Measurements from ENCODE around the gene NFKBIE. TPM values are rescaled to one million over a fixed set of nuclear protein-coding genes. Genes with fewer than 3 reads are reported as not detected.

The NFKBIE gene
- total RNA-seq, 1 donor from 2014 or later, result 10.1 TPM

DNA sequence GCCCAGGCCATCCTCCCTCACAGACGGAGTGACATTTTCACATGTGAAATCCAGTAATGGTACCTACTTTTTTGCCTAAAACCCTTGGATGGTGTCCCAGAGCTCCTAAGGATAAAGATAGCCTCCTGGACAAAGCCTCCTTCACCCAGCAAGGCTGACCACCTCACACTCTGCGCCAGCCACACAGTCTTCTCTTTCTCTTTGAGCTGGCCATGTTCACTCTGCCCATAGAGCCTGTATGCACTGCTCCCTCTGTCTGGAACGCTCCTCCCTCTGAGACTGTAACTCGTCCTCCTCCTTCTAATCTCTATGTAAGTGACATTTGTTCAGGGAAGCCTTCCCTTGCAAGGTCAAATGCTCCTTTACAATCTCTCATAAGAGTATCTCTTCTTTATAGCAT, 19.5 kb upstream of the NFKBIE start:
- H3K27ac ChIP-seq (ENCODE audit: low read depth, low read length), result no peak overlapping the region
- H3K36me3 ChIP-seq (ENCODE audit: insufficient read depth, low read length), result no peaks in the 10 kb centered on the region
- H3K27me3 ChIP-seq (ENCODE audit: insufficient read depth, low read length), result peaks cover 48% of the 10 kb centered on the region
- H3K9me3 ChIP-seq (ENCODE audit: insufficient read depth, low read depth, low read length), result no peaks in the 10 kb centered on the region
- H3K27ac Mint-ChIP-seq (ENCODE audit: unreplicated experiment), result no peak overlapping the region
- H3K4me1 ChIP-seq (ENCODE audit: insufficient read depth, low read length), result no peaks in the 10 kb centered on the region
- H2AFZ ChIP-seq (ENCODE audit: low read depth, low read length), result no peak overlapping the region
- H3K79me2 ChIP-seq (ENCODE audit: insufficient read depth, low read length), result no peaks in the 10 kb centered on the region
- TF ChIP-seq EZH2 (IDR thresholded peaks at IDR 0.05; ENCODE audit: insufficient read depth, low read length), result no peak
- TF ChIP-seq, protein P1, sequence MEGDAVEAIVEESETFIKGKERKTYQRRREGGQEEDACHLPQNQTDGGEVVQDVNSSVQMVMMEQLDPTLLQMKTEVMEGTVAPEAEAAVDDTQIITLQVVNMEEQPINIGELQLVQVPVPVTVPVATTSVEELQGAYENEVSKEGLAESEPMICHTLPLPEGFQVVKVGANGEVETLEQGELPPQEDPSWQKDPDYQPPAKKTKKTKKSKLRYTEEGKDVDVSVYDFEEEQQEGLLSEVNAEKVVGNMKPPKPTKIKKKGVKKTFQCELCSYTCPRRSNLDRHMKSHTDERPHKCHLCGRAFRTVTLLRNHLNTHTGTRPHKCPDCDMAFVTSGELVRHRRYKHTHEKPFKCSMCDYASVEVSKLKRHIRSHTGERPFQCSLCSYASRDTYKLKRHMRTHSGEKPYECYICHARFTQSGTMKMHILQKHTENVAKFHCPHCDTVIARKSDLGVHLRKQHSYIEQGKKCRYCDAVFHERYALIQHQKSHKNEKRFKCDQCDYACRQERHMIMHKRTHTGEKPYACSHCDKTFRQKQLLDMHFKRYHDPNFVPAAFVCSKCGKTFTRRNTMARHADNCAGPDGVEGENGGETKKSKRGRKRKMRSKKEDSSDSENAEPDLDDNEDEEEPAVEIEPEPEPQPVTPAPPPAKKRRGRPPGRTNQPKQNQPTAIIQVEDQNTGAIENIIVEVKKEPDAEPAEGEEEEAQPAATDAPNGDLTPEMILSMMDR (IDR thresholded peaks at IDR 0.05; ENCODE audit: insufficient read depth, low read depth, low read length), result no peak
- H3K4me2 ChIP-seq (ENCODE audit: low read length), result no peak overlapping the region
- FAIRE-seq (no peak), DNase-seq (ENCODE audit: low read depth) (no peak)
- no peak overlapping the region for H3K4me3 Mint-ChIP-seq (ENCODE audit: unreplicated experiment)
- H4K20me1 ChIP-seq (ENCODE audit: insufficient read depth, low read length), result no peaks in the 10 kb centered on the region
- no peak overlapping the region for H3K9ac ChIP-seq (ENCODE audit: low read length)
- no peaks in the 10 kb centered on the region for H3K4me1 Mint-ChIP-seq (ENCODE audit: low read depth, unreplicated experiment)
- peaks cover 2% of the 10 kb centered on the region for H3K9me3 Mint-ChIP-seq (ENCODE audit: unreplicated experiment)
- no peak overlapping the region for H3K4me3 ChIP-seq (ENCODE audit: insufficient read depth, low read depth, low read length)
- H3K36me3 Mint-ChIP-seq (ENCODE audit: low read depth, unreplicated experiment), result peaks cover 4% of the 10 kb centered on the region
- H3K27me3 Mint-ChIP-seq (ENCODE audit: low read depth, unreplicated experiment), result peaks cover 77% of the 10 kb centered on the region

DNA sequence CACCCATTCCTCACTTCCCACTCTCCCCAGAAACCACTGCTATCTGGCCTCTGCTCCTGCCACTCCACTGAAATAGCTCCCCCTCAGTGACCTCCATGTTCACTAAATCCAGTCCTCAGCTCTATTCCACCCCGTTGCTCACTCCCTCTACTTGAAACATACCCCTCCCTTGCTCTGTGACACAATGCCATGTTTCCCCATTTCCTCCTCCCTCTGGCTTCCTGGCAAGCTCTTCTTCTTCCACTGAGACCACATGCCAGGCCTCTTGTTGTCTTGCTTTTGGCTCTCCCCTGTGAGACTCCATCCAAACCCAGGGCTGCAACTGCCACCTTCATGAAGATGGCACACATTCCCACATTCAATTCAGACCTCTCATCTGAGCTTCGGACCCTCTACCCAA, 18.8 kb upstream of the NFKBIE start:
- peaks cover 2% of the 10 kb centered on the region for H3K9me3 Mint-ChIP-seq (ENCODE audit: unreplicated experiment)
- Histone ChIP-seq H3K4me3 (ENCODE audit: insufficient read depth, low read depth, low read length) (no peak overlapping the region), H3K9ac (ENCODE audit: low read length) (no peak overlapping the region), H3K4me1 (ENCODE audit: insufficient read depth, low read length) (no peaks in the 10 kb centered on the region), H2AFZ (ENCODE audit: low read depth, low read length) (no peak overlapping the region), H4K20me1 (ENCODE audit: insufficient read depth, low read length) (no peaks in the 10 kb centered on the region), H3K27ac (ENCODE audit: low read depth, low read length) (no peak overlapping the region), H3K9me3 (ENCODE audit: insufficient read depth, low read depth, low read length) (no peaks in the 10 kb centered on the region), H3K36me3 (ENCODE audit: insufficient read depth, low read length) (no peaks in the 10 kb centered on the region), H3K4me2 (ENCODE audit: low read length) (no peak overlapping the region), H3K27me3 (ENCODE audit: insufficient read depth, low read length) (peaks cover 42% of the 10 kb centered on the region), H3K79me2 (ENCODE audit: insufficient read depth, low read length) (no peaks in the 10 kb centered on the region)
- H3K27ac Mint-ChIP-seq (ENCODE audit: unreplicated experiment), result no peak overlapping the region
- H3K4me3 Mint-ChIP-seq (ENCODE audit: unreplicated experiment), result no peak overlapping the region
- H3K4me1 Mint-ChIP-seq (ENCODE audit: low read depth, unreplicated experiment), result peaks cover 2% of the 10 kb centered on the region
- H3K36me3 Mint-ChIP-seq (ENCODE audit: low read depth, unreplicated experiment), result peaks cover 4% of the 10 kb centered on the region
- peaks cover 75% of the 10 kb centered on the region for H3K27me3 Mint-ChIP-seq (ENCODE audit: low read depth, unreplicated experiment)
- TF ChIP-seq, protein P1 (IDR thresholded peaks at IDR 0.05; ENCODE audit: insufficient read depth, low read depth, low read length), result no peak
- TF ChIP-seq EZH2 (IDR thresholded peaks at IDR 0.05; ENCODE audit: insufficient read depth, low read length), result no peak
- DNase-seq (ENCODE audit: low read depth), result no peak
- FAIRE-seq, result no peak

GRCh38 chr6:44278774-44279697, 13.7 kb upstream of the NFKBIE start:
- Histone ChIP-seq H3K27me3 (ENCODE audit: insufficient read depth, low read length) (peaks cover 20% of the 10 kb centered on the region), H3K4me3 (ENCODE audit: insufficient read depth, low read depth, low read length) (no peak overlapping the region), H3K27ac (ENCODE audit: low read depth, low read length) (no peak overlapping the region), H3K36me3 (ENCODE audit: insufficient read depth, low read length) (no peaks in the 10 kb centered on the region), H2AFZ (ENCODE audit: low read depth, low read length) (no peak overlapping the region), H3K79me2 (ENCODE audit: insufficient read depth, low read length) (no peaks in the 10 kb centered on the region), H3K9me3 (ENCODE audit: insufficient read depth, low read depth, low read length) (no peaks in the 10 kb centered on the region), H3K4me1 (ENCODE audit: insufficient read depth, low read length) (no peaks in the 10 kb centered on the region), H3K4me2 (ENCODE audit: low read length) (no peak overlapping the region), H3K9ac (ENCODE audit: low read length) (no peak overlapping the region), H4K20me1 (ENCODE audit: insufficient read depth, low read length) (no peaks in the 10 kb centered on the region)
- H3K4me3 Mint-ChIP-seq (ENCODE audit: unreplicated experiment), result no peak overlapping the region
- peaks cover 4% of the 10 kb centered on the region for H3K4me1 Mint-ChIP-seq (ENCODE audit: low read depth, unreplicated experiment)
- TF ChIP-seq EZH2 (IDR thresholded peaks at IDR 0.05; ENCODE audit: insufficient read depth, low read length), result no peak
- TF ChIP-seq, protein P1 (IDR thresholded peaks at IDR 0.05; ENCODE audit: insufficient read depth, low read depth, low read length), result no peak
- peaks cover 54% of the 10 kb centered on the region for H3K27me3 Mint-ChIP-seq (ENCODE audit: low read depth, unreplicated experiment)
- peaks cover 2% of the 10 kb centered on the region for H3K9me3 Mint-ChIP-seq (ENCODE audit: unreplicated experiment)
- DNase-seq (ENCODE audit: low read depth), result no peak
- H3K36me3 Mint-ChIP-seq (ENCODE audit: low read depth, unreplicated experiment), result peaks cover 2% of the 10 kb centered on the region
- no peak overlapping the region for H3K27ac Mint-ChIP-seq (ENCODE audit: unreplicated experiment)
- no peak for FAIRE-seq
